NT2/D1 (cell line): Measurements from ENCODE around the gene UNG.

Source experiments
- YY1 ChIP-seq: IDR thresholded peaks from 2 replicates; pipeline ENCODE4 v1.6.1; 2011; ENCODE audit not compliant: insufficient read length, insufficient read depth
- ZNF274 ChIP-seq: IDR thresholded peaks from 2 replicates; pipeline ENCODE4 v1.6.1; 2011; ENCODE audit warnings: mild to moderate bottlenecking, low read depth, low read length

- TF ChIP-seq ZNF274 (no peak), YY1 (no peak)
Measured at GRCh38 chr12:109092497-109093021, 4.8 kb upstream of the UNG start.
